Measurements from ENCODE around the gene RNF223. TPM values are rescaled to one million over a fixed set of nuclear protein-coding genes. Genes with fewer than 3 reads are reported as not detected.

Gene RNF223
- total and polyA plus RNA-seq, 2 experiments from 2014 or later, result not detected

DNA sequence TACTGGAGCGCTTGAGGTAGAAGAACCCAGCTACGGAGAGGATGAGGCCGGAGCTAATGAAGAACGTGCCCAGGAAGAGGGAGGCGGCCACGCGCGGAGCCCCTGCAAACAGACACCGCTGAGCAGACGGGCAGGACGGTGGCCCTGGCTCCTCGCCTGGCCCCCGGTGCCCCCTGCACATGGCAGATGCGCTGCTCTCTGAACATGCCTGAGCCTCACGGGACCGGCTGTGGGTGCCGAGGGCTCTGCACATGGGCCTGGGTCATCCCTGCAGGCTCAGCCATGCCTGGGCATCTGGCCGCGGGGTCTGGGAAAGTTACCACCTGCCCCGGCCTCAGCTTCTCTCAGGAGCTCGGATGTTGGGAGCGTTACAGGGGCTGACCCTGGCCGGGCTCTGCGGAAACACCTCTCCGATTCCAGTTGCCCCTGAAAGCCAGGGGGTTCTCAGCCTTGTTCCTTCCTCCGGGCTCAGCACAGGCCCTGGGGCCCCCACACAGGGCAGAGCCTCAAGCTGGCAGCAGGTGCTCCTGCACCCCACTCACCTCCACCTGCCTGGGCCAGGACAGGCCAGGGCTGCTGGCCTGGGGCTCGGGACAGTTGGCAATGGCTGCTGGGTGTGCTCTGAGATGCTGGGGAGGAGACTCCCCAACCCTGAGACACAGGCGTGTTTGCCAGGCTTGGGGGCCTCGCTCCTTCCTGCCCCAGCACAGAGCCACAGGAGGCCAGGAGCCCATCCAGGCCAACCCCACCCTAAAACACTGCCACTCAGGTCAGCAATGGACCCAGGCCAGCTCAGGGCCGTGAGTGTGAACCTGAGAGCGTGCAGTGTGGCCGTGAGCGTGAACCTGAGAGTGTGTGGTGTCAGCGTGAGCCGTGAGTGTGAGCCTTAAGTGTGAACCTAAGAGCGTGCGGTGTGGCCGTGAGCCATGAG lies 12.1 kb upstream of the RNF223 start:
- WGBS, 2 experiments (ENCODE audit: low coverage in 1 of 2, low lambda C conversion rate in 2 of 2, missing lambda C conversion rate in 2 of 2), result 95 to 97% methylated on average over 36 to 38 of the region's 38 CpGs
- no peaks in the 10 kb centered on the region for H3K9me2 ChIP-seq (ENCODE audit: insufficient read depth)
- in situ Hi-C loops (cut with MboI), result no loop called here
- no peak overlapping the region for H3K4me2 ChIP-seq (ENCODE audit: unreplicated experiment)
- no peak overlapping the region for H2AFZ ChIP-seq
- no peaks in the 10 kb centered on the region for H3K27me3 ChIP-seq (replicated peaks; ENCODE audit: insufficient read depth)
- no peaks in the 10 kb centered on the region for H3K9me3 ChIP-seq (ENCODE audit: low read depth)
- H3K79me2 ChIP-seq (ENCODE audit: insufficient read depth), result no peaks in the 10 kb centered on the region
- no peak overlapping the region for H3K9ac ChIP-seq
- H3K4me1 ChIP-seq (ENCODE audit: insufficient read depth), result no peaks in the 10 kb centered on the region
- TF ChIP-seq EZH2phosphoT487 (IDR thresholded peaks at IDR 0.05; ENCODE audit: insufficient read depth, low read depth) (no peak), EZH2 (IDR thresholded peaks at IDR 0.05; ENCODE audit: insufficient read depth, poor library complexity, severe bottlenecking) (no peak)
- no peaks in the 10 kb centered on the region for H3F3A ChIP-seq (ENCODE audit: insufficient read depth)
- no peaks in the 10 kb centered on the region for H3K36me3 ChIP-seq (ENCODE audit: low read depth)
- no peaks in the 10 kb centered on the region for H4K20me1 ChIP-seq (ENCODE audit: insufficient read depth)
- H3K4me3 ChIP-seq, result no peak overlapping the region
- DNase-seq, result no peak
- H3K27ac ChIP-seq, result no peak overlapping the region

DNA sequence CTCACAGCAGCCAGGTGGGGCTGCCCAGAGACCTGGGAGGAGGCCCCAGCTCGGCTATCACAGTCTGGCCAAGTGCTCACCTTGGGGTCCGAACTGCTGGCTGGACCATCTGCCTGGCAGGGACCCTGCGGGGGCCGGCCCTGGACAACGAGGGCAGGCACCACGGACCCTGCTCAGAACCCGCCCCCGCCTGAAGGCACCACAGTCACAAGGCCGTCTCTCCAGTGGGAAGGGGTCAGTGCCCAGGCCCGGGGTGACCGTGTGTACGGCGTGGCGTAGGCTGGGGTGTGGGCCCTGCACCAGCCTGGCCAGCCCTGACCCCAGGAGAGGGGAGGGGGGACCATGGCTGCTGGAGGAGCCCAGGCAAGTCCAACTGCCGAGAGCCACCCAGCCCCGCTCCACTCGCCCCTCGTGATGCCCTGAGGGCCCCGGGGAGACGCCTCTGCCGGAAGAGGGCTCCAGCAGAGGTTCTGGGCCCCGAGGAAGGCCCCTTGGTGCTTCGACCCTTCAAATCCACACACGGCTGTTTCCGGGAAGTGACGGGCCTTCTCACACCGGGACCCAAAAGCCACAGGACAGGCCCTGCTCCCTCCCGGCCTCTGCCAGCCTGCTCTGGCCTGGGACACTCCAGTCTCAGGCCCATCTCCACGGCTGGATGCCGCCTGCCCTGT lies 11.2 kb upstream of the RNF223 start:
- no peak overlapping the region for H3K4me2 ChIP-seq (ENCODE audit: unreplicated experiment)
- H3K4me1 ChIP-seq (ENCODE audit: insufficient read depth), result no peaks in the 10 kb centered on the region
- H3F3A ChIP-seq (ENCODE audit: insufficient read depth), result no peaks in the 10 kb centered on the region
- TF ChIP-seq EZH2phosphoT487 (IDR thresholded peaks at IDR 0.05; ENCODE audit: insufficient read depth, low read depth), result no peak
- TF ChIP-seq EZH2 (IDR thresholded peaks at IDR 0.05; ENCODE audit: insufficient read depth, poor library complexity, severe bottlenecking), result no peak
- no peak overlapping the region for H3K27ac ChIP-seq
- H3K27me3 ChIP-seq (replicated peaks; ENCODE audit: insufficient read depth), result no peaks in the 10 kb centered on the region
- H3K4me3 ChIP-seq, result no peak overlapping the region
- H3K79me2 ChIP-seq (ENCODE audit: insufficient read depth), result no peaks in the 10 kb centered on the region
- no peak overlapping the region for H3K9ac ChIP-seq
- DNase-seq, result no peak
- no peaks in the 10 kb centered on the region for H3K36me3 ChIP-seq (ENCODE audit: low read depth)
- in situ Hi-C loops (cut with MboI), result no loop called here
- no peaks in the 10 kb centered on the region for H3K9me3 ChIP-seq (ENCODE audit: low read depth)
- H2AFZ ChIP-seq, result no peak overlapping the region
- WGBS, 2 experiments (ENCODE audit: low coverage in 1 of 2, low lambda C conversion rate in 2 of 2, missing lambda C conversion rate in 2 of 2), result 91 to 92% methylated on average over 23 to 29 of the region's 30 CpGs
- no peaks in the 10 kb centered on the region for H4K20me1 ChIP-seq (ENCODE audit: insufficient read depth)
- no peaks in the 10 kb centered on the region for H3K9me2 ChIP-seq (ENCODE audit: insufficient read depth)

DNA sequence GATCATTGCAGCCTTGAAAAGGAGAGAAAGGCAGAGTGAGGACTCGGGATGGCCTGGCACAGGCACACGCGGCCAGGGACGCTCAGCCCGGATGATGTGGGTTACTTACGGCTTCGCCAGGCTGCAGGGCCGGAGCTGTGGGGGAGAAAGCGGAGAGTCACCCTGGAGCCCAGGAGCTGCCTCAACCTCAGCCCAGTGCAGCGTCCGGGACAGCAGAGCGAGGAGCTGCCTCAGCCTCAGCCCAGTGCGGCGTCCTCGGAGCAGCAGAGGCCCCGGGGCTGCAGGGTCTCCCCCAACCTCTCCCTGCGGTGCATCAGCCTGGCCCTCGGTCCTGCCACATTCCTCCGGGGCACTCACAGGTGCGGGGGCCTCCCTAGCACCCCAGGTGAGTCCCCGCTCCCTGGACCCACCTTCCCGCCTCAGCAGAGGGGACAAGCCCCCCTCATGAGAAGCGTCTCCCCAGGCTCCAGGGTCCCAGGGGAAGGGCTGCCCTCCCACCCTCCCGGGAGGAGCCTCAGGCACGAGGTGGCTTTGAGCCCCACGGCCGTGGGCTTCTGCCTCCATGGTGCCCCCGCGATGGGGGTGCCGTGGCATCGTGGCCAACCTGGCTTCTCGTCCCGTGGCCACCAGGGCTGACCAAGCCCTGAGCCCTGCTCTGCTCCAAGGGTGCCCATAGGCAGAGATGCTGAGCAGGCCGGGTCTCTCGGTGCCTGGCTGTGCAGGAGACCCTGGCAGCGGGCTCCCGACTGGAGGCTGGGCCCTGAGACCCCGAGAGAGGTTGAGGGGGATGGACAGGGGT lies 10.5 kb upstream of the RNF223 start:
- Histone ChIP-seq H3K9ac (no peak overlapping the region), H3K36me3 (ENCODE audit: low read depth) (no peaks in the 10 kb centered on the region), H3K27ac (no peak overlapping the region), H3K9me2 (ENCODE audit: insufficient read depth) (no peaks in the 10 kb centered on the region), H3K9me3 (ENCODE audit: low read depth) (no peaks in the 10 kb centered on the region), H3K4me1 (ENCODE audit: insufficient read depth) (no peaks in the 10 kb centered on the region), H3F3A (ENCODE audit: insufficient read depth) (no peaks in the 10 kb centered on the region), H2AFZ (no peak overlapping the region), H3K27me3 (replicated peaks; ENCODE audit: insufficient read depth) (no peaks in the 10 kb centered on the region), H3K79me2 (ENCODE audit: insufficient read depth) (no peaks in the 10 kb centered on the region), H3K4me3 (no peak overlapping the region), H3K4me2 (ENCODE audit: unreplicated experiment) (no peak overlapping the region), H4K20me1 (ENCODE audit: insufficient read depth) (no peaks in the 10 kb centered on the region)
- no peak for DNase-seq
- in situ Hi-C loops (cut with MboI), result no loop called here
- 90 to 92% methylated on average over 28 to 38 of the region's 38 CpGs for WGBS, 2 experiments (ENCODE audit: low coverage in 1 of 2, low lambda C conversion rate in 2 of 2, missing lambda C conversion rate in 2 of 2)
- TF ChIP-seq EZH2 (IDR thresholded peaks at IDR 0.05; ENCODE audit: insufficient read depth, poor library complexity, severe bottlenecking), result no peak
- TF ChIP-seq EZH2phosphoT487 (IDR thresholded peaks at IDR 0.05; ENCODE audit: insufficient read depth, low read depth), result no peak
